HEK293T (cell line): ENCODE results near the gene SEZ6L.

Experiments
- ARNT ChIP-seq: fragments of 450-650 bp; IDR thresholded peaks from 2 replicates; pipeline ENCODE4 v1.6.1; 2017; ENCODE audit warnings: mild to moderate bottlenecking
- BHLHE40 ChIP-seq: fragments of 450-650 bp; IDR thresholded peaks from 2 replicates; pipeline ENCODE4 v1.6.1; 2016; ENCODE audit warnings: mild to moderate bottlenecking, moderate library complexity, borderline replicate concordance
- ELF4 ChIP-seq: fragments of 450-650 bp; IDR thresholded peaks from 2 replicates; pipeline ENCODE4 v1.6.1; 2017; ENCODE audit warnings: antibody characterized with exemption
- FOXA1 ChIP-seq: fragments of 450-650 bp; IDR thresholded peaks from 2 replicates; pipeline ENCODE4 v1.6.1; 2016; ENCODE audit warnings: mild to moderate bottlenecking
- FOXK2 ChIP-seq: fragments of 450-650 bp; IDR thresholded peaks from 2 replicates; pipeline ENCODE4 v1.6.1; 2016; ENCODE audit warnings: mild to moderate bottlenecking
- FOXM1 ChIP-seq: fragments of 450-650 bp; IDR thresholded peaks from 2 replicates; pipeline ENCODE4 v1.6.1; 2017; ENCODE audit warnings: mild to moderate bottlenecking, borderline replicate concordance
- L3MBTL2 ChIP-seq: fragments of 450-650 bp; conservative IDR thresholded peaks from 2 replicates; pipeline ENCODE4 v1.6.1; 2016; ENCODE audit warnings: mild to moderate bottlenecking
- NFRKB ChIP-seq: fragments of 450-650 bp; IDR thresholded peaks from 2 replicates; pipeline ENCODE4 v1.6.1; 2016; ENCODE audit warnings: mild to moderate bottlenecking, moderate library complexity
- PKNOX1 ChIP-seq: fragments of 450-650 bp; IDR thresholded peaks from 2 replicates; pipeline ENCODE4 v1.6.1; 2016
- SP1 ChIP-seq: fragments of 450-650 bp; IDR thresholded peaks from 2 replicates; pipeline ENCODE4 v1.6.1; 2017
- SUZ12 ChIP-seq: fragments of 450-650 bp; IDR thresholded peaks from 2 replicates; pipeline ENCODE4 v1.6.1; 2016; ENCODE audit warnings: mild to moderate bottlenecking
- TARDBP ChIP-seq: fragments of 450-650 bp; IDR thresholded peaks from 2 replicates; pipeline ENCODE4 v1.6.1; 2016
- ZNF384 ChIP-seq: fragments of 450-650 bp; IDR thresholded peaks from 2 replicates; pipeline ENCODE4 v1.6.1; 2016

GRCh38 chr22:26276529-26277160 lies 107.4 kb downstream of the SEZ6L start:
- TF ChIP-seq PKNOX1: no peak
- no peak for TF ChIP-seq FOXK2
- no peak for TF ChIP-seq ELF4
- no peak for TF ChIP-seq ARNT
- TF ChIP-seq FOXM1: no peak
- TF ChIP-seq BHLHE40: no peak
- TF ChIP-seq FOXA1: no peak
- TF ChIP-seq L3MBTL2: no peak
- TF ChIP-seq TARDBP: no peak
- TF ChIP-seq SP1: no peak
- TF ChIP-seq NFRKB: no peak
- no peak for TF ChIP-seq SUZ12
- no peak for TF ChIP-seq ZNF384
